Fibroblast of villous mesenchyme (primary cell): ENCODE results near the gene NCBP3. TPM values are rescaled to one million over a fixed set of nuclear protein-coding genes. Genes with fewer than 3 reads are reported as not detected.

Experiments used
- DNase-seq: peaks from one replicate; pipeline ENCODE4 v3.0.0-alpha.2; 2010; ENCODE audit warnings: low read depth
- H3K4me3 ChIP-seq: 2 replicates; pipeline ENCODE4 v1.5.1; 2011; ENCODE audit warnings: low read depth, mild to moderate bottlenecking, low read length
- CTCF ChIP-seq: IDR thresholded peaks from 2 replicates; pipeline ENCODE4 v1.5.1; 2012; ENCODE audit warnings: low read depth, mild to moderate bottlenecking, low read length; ENCODE audit not compliant: insufficient read depth
- total RNA-seq: library from RNA; depleted of rRNA; stranded (reverse); fragments of >200 nt; gene quantifications from 2 replicates; pipeline ENCODE4 v1.2.3, GENCODE V29; 2012

The NCBP3 gene
- total RNA-seq, 1 donor, result 26.3 TPM

GRCh38 chr17:3800362-3801271 is 45.4 kb downstream of the NCBP3 start, which contains the start of gene ITGAE:
TSS of gene ITGAE (minus strand) at chr17:3801188. CDS start at chr17:3801144, 44 bp downstream.
- no peak for TF ChIP-seq CTCF
- DNase-seq, result no peak
- no peak within 1 kb of the TSS for H3K4me3 ChIP-seq

GRCh38 chr17:3799181-3799945 is 46.7 kb downstream of the NCBP3 start:
- H3K4me3 ChIP-seq, result no peak overlapping the region
- DNase-seq, result no peak
- no peak for TF ChIP-seq CTCF

- TF ChIP-seq CTCF, result no peak
- no peak overlapping the region for H3K4me3 ChIP-seq
- no peak for DNase-seq
Measured at GRCh38 chr17:3798273-3799180, 47.5 kb downstream of the NCBP3 start.

GRCh38 chr17:3796822-3797170 is 49.2 kb downstream of the NCBP3 start:
- TF ChIP-seq CTCF, result no peak
- no peak overlapping the region for H3K4me3 ChIP-seq
- no peak for DNase-seq

- no peak for DNase-seq
- no peak overlapping the region for H3K4me3 ChIP-seq
- TF ChIP-seq CTCF, result no peak
Measured at GRCh38 chr17:3796110-3796821, 49.8 kb downstream of the NCBP3 start.
